DND-41 (cell line): ENCODE results near the gene SMG7.

Source experiments
- ATAC-seq: fragments of 200-7000 bp; cut with Tn5 transposase; 3 replicates; pipeline ENCODE4 v1.9.1; 2021; ENCODE audit warnings: low read depth; ENCODE audit not compliant: insufficient read depth
- DNase-seq: peaks from one replicate; pipeline ENCODE4 v3.0.0-alpha.2; 2020
- H2AFZ ChIP-seq: 2 replicates; pipeline ENCODE4 v1.6.0; 2012; ENCODE audit warnings: low read depth, low read length
- H3K27ac ChIP-seq: 2 replicates; pipeline ENCODE4 v1.5.1; 2012; ENCODE audit warnings: low read length, inconsistent platforms
- H3K27me3 ChIP-seq: fragments of 200-600 bp; sonication (generic); 2 replicates; pipeline ENCODE4 v1.6.0; 2012; ENCODE audit warnings: low read length, mild to moderate bottlenecking, inconsistent platforms; ENCODE audit not compliant: insufficient read depth, poor library complexity
- H3K36me3 ChIP-seq: 2 replicates; pipeline ENCODE4 v1.5.1; 2012; ENCODE audit warnings: low read length, inconsistent platforms; ENCODE audit not compliant: insufficient read depth
- H3K4me1 ChIP-seq: 2 replicates; pipeline ENCODE4 v1.5.1; 2012; ENCODE audit warnings: mild to moderate bottlenecking, low read length; ENCODE audit not compliant: insufficient read depth
- H3K4me2 ChIP-seq: 2 replicates; pipeline ENCODE4 v1.6.0; 2012; ENCODE audit warnings: mild to moderate bottlenecking, moderate library complexity, low read length, inconsistent platforms; ENCODE audit not compliant: insufficient read depth
- H3K4me3 ChIP-seq, 2 experiments: fragments of 200-600 bp in 1 of 2; shearing (Covaris generic) in 1 of 2; 2 replicates each; pipeline ENCODE4 v1.5.1; 2012 to 2016; ENCODE audit warnings: inconsistent platforms in 2 of 2, low read length in 2 of 2, mild to moderate bottlenecking in 2 of 2, low read depth in 1 of 2, moderate library complexity in 1 of 2
- H3K79me2 ChIP-seq: 2 replicates; pipeline ENCODE4 v1.6.0; 2012; ENCODE audit warnings: low read length, inconsistent platforms; ENCODE audit not compliant: insufficient read depth
- H3K9ac ChIP-seq: 2 replicates; pipeline ENCODE4 v1.6.0; 2012; ENCODE audit warnings: low read depth, mild to moderate bottlenecking, inconsistent platforms, low read length, moderate library complexity
- H3K9me3 ChIP-seq: 2 replicates; pipeline ENCODE4 v1.5.1; 2012; ENCODE audit warnings: low read length, moderate library complexity, mild to moderate bottlenecking, inconsistent platforms; ENCODE audit not compliant: insufficient read depth, severe bottlenecking
- H4K20me1 ChIP-seq: 2 replicates; pipeline ENCODE4 v1.6.0; 2012; ENCODE audit warnings: low read length; ENCODE audit not compliant: insufficient read depth
- CTCF ChIP-seq: IDR thresholded peaks from 2 replicates; pipeline ENCODE4 v1.5.1; 2012; ENCODE audit warnings: borderline replicate concordance, low read length, moderate library complexity, mild to moderate bottlenecking; ENCODE audit not compliant: poor library complexity, severe bottlenecking; ENCODE audit errors: extremely low read depth
- EZH2 ChIP-seq: IDR thresholded peaks from 3 replicates; pipeline ENCODE4 v1.6.1; 2012; ENCODE audit warnings: borderline replicate concordance, low read depth, mild to moderate bottlenecking, moderate library complexity, low read length, inconsistent platforms; ENCODE audit not compliant: severe bottlenecking

Gene SMG7

GRCh38 chr1:183476081-183476480, 3.8 kb downstream of the SMG7 start:
- H3K27me3 ChIP-seq: no peaks in the 10 kb centered on the region
- no peak for ATAC-seq
- no peak for TF ChIP-seq CTCF
- TF ChIP-seq EZH2: no peak
- H3K9me3 ChIP-seq: no peaks in the 10 kb centered on the region
- H3K4me2 ChIP-seq: peak overlapping the region; percentile 52; the same call in 1 of the 2 replicates
- H4K20me1 ChIP-seq: peaks cover 49% of the 10 kb centered on the region
- H3K4me3 ChIP-seq: no peak overlapping the region
- no peak overlapping the region; the same call in 1 of the 2 replicates for H3K9ac ChIP-seq
- peaks cover 88% of the 10 kb centered on the region for H3K79me2 ChIP-seq
- DNase-seq: no peak
- H3K36me3 ChIP-seq: peaks cover 21% of the 10 kb centered on the region
- peaks cover 83% of the 10 kb centered on the region for H3K4me1 ChIP-seq
- H3K27ac ChIP-seq: peak overlapping the region; percentile 55
- no peak overlapping the region for H2AFZ ChIP-seq

GRCh38 chr1:183477986-183478781, 5.9 kb downstream of the SMG7 start:
- Histone ChIP-seq H3K27me3 (no peaks in the 10 kb centered on the region), H3K4me3 (peak overlapping the region in 1 of 2 experiments; percentile 19; a peak in 2 of 4 replicates), H3K9ac (peak overlapping the region; percentile 36), H3K27ac (peak overlapping the region; percentile 82), H3K4me1 (peaks cover 80% of the 10 kb centered on the region), H3K4me2 (peak overlapping the region; percentile 52), H3K79me2 (peaks cover 100% of the 10 kb centered on the region), H2AFZ (no peak overlapping the region), H4K20me1 (peaks cover 67% of the 10 kb centered on the region), H3K9me3 (no peaks in the 10 kb centered on the region), H3K36me3 (peaks cover 21% of the 10 kb centered on the region)
- DNase-seq (no peak), ATAC-seq (peak; percentile 89)
- TF ChIP-seq EZH2 (no peak), CTCF (no peak)

GRCh38 chr1:183480971-183481441, 8.7 kb downstream of the SMG7 start:
- peaks cover 100% of the 10 kb centered on the region for H3K79me2 ChIP-seq
- no peaks in the 10 kb centered on the region for H3K27me3 ChIP-seq
- TF ChIP-seq CTCF: no peak
- TF ChIP-seq EZH2: no peak
- ATAC-seq: no peak
- H3K4me1 ChIP-seq: peaks cover 52% of the 10 kb centered on the region
- no peak overlapping the region for H2AFZ ChIP-seq
- no peaks in the 10 kb centered on the region for H3K9me3 ChIP-seq
- H3K36me3 ChIP-seq: peaks cover 11% of the 10 kb centered on the region
- H3K4me2 ChIP-seq: no peak overlapping the region
- peak overlapping the region; percentile 82 for H3K27ac ChIP-seq
- H4K20me1 ChIP-seq: peaks cover 72% of the 10 kb centered on the region
- no peak overlapping the region for H3K9ac ChIP-seq
- DNase-seq: no peak
- H3K4me3 ChIP-seq: no peak overlapping the region
